ENCODE data around the gene IFI44. TPM values are rescaled to one million over a fixed set of nuclear protein-coding genes. Genes with fewer than 3 reads are reported as not detected.

The IFI44 gene
- total and polyA plus RNA-seq, 2 of the 8 experiments (the other 6 are each of a cell fraction or from before 2014, with no cell fraction given), result not detected

DNA sequence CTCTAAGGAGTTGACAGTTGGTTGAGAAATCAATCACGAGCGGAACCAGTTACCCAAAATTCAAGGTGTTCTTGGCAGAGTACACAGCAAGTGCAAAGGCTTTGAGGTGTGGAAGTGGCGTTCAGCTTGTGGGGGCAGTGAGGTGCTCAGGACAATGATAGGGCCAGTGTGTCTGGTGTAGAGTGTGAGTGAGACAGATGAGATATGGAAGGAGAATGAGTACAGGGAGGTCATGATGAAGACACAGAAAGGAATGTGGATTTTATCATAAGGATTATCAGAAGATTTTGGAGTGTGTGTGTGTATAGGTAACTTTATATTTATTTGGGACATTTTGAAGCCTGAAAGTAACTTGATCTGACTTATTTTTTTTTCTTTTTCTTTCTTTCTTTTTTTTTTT, 40.9 kb downstream of the IFI44 start (continued):
- TF ChIP-seq, protein P1, sequence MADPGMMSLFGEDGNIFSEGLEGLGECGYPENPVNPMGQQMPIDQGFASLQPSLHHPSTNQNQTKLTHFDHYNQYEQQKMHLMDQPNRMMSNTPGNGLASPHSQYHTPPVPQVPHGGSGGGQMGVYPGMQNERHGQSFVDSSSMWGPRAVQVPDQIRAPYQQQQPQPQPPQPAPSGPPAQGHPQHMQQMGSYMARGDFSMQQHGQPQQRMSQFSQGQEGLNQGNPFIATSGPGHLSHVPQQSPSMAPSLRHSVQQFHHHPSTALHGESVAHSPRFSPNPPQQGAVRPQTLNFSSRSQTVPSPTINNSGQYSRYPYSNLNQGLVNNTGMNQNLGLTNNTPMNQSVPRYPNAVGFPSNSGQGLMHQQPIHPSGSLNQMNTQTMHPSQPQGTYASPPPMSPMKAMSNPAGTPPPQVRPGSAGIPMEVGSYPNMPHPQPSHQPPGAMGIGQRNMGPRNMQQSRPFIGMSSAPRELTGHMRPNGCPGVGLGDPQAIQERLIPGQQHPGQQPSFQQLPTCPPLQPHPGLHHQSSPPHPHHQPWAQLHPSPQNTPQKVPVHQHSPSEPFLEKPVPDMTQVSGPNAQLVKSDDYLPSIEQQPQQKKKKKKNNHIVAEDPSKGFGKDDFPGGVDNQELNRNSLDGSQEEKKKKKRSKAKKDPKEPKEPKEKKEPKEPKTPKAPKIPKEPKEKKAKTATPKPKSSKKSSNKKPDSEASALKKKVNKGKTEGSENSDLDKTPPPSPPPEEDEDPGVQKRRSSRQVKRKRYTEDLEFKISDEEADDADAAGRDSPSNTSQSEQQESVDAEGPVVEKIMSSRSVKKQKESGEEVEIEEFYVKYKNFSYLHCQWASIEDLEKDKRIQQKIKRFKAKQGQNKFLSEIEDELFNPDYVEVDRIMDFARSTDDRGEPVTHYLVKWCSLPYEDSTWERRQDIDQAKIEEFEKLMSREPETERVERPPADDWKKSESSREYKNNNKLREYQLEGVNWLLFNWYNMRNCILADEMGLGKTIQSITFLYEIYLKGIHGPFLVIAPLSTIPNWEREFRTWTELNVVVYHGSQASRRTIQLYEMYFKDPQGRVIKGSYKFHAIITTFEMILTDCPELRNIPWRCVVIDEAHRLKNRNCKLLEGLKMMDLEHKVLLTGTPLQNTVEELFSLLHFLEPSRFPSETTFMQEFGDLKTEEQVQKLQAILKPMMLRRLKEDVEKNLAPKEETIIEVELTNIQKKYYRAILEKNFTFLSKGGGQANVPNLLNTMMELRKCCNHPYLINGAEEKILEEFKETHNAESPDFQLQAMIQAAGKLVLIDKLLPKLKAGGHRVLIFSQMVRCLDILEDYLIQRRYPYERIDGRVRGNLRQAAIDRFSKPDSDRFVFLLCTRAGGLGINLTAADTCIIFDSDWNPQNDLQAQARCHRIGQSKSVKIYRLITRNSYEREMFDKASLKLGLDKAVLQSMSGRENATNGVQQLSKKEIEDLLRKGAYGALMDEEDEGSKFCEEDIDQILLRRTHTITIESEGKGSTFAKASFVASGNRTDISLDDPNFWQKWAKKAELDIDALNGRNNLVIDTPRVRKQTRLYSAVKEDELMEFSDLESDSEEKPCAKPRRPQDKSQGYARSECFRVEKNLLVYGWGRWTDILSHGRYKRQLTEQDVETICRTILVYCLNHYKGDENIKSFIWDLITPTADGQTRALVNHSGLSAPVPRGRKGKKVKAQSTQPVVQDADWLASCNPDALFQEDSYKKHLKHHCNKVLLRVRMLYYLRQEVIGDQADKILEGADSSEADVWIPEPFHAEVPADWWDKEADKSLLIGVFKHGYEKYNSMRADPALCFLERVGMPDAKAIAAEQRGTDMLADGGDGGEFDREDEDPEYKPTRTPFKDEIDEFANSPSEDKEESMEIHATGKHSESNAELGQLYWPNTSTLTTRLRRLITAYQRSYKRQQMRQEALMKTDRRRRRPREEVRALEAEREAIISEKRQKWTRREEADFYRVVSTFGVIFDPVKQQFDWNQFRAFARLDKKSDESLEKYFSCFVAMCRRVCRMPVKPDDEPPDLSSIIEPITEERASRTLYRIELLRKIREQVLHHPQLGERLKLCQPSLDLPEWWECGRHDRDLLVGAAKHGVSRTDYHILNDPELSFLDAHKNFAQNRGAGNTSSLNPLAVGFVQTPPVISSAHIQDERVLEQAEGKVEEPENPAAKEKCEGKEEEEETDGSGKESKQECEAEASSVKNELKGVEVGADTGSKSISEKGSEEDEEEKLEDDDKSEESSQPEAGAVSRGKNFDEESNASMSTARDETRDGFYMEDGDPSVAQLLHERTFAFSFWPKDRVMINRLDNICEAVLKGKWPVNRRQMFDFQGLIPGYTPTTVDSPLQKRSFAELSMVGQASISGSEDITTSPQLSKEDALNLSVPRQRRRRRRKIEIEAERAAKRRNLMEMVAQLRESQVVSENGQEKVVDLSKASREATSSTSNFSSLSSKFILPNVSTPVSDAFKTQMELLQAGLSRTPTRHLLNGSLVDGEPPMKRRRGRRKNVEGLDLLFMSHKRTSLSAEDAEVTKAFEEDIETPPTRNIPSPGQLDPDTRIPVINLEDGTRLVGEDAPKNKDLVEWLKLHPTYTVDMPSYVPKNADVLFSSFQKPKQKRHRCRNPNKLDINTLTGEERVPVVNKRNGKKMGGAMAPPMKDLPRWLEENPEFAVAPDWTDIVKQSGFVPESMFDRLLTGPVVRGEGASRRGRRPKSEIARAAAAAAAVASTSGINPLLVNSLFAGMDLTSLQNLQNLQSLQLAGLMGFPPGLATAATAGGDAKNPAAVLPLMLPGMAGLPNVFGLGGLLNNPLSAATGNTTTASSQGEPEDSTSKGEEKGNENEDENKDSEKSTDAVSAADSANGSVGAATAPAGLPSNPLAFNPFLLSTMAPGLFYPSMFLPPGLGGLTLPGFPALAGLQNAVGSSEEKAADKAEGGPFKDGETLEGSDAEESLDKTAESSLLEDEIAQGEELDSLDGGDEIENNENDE (IDR thresholded peaks at IDR 0.05; ENCODE audit: insufficient replicate concordance, low read length), result no peak
- TF ChIP-seq RFX5 (IDR thresholded peaks at IDR 0.05; ENCODE audit: borderline replicate concordance, low read depth, low read length) (no peak), ZNF274 (IDR thresholded peaks at IDR 0.05; ENCODE audit: borderline replicate concordance, extremely low read depth, low read length) (no peak), RXRA (IDR thresholded peaks at IDR 0.05; ENCODE audit: insufficient read depth, low read depth, low read length) (no peak), POU5F1 (IDR thresholded peaks at IDR 0.05; ENCODE audit: low read depth, low read length) (no peak), MAFK (IDR thresholded peaks at IDR 0.05; ENCODE audit: low read depth, low read length) (no peak)
